GM19099 (cell line): ENCODE measurements around the gene LTO1.

ENCODE experiments used
- POLR2A ChIP-seq: IDR thresholded peaks from 3 replicates; pipeline ENCODE4 v1.6.1; 2011; ENCODE audit warnings: low read depth; ENCODE audit not compliant: insufficient read length; ENCODE audit errors: extremely low read depth

The LTO1 gene

GRCh38 chr11:69648679-69649575, 26.2 kb downstream of the LTO1 start:
- TF ChIP-seq POLR2A, result no peak

DNA sequence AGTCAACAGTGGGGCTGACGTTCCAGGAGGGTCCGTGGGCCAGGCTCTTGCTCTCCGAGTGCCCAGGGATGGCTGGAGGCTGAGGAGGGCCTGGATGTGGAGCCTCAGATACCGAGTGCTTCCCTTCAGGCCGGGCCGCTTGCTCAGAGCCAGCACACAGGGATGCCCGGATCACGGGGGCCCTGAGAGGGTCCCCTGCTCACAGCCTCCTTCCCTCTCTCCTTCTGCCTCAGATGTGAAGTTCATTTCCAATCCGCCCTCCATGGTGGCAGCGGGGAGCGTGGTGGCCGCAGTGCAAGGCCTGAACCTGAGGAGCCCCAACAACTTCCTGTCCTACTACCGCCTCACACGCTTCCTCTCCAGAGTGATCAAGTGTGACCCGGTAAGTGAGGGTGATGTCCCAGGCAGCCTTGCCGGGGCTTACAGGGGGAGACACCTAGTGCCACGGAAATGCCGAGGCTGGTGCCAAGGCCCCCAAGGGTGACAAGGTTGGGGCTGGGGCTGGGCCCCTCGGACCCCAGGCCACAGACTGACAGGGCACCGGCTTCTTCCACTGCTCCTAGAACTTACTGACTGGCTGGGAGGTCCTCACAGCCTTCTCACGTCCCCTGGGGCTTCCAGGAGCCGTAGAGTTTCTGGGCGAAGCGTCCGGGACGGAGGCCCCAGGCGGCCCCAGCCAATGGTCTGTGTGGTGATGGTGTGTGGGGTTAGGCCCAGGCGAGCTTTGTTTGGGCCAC, 27.2 kb downstream of the LTO1 start:
- TF ChIP-seq POLR2A, result no peak

GRCh38 chr11:69647390-69647748, 27.8 kb downstream of the LTO1 start:
- TF ChIP-seq POLR2A, result no peak

GRCh38 chr11:69646493-69647389, 28.4 kb downstream of the LTO1 start:
- no peak for TF ChIP-seq POLR2A

DNA sequence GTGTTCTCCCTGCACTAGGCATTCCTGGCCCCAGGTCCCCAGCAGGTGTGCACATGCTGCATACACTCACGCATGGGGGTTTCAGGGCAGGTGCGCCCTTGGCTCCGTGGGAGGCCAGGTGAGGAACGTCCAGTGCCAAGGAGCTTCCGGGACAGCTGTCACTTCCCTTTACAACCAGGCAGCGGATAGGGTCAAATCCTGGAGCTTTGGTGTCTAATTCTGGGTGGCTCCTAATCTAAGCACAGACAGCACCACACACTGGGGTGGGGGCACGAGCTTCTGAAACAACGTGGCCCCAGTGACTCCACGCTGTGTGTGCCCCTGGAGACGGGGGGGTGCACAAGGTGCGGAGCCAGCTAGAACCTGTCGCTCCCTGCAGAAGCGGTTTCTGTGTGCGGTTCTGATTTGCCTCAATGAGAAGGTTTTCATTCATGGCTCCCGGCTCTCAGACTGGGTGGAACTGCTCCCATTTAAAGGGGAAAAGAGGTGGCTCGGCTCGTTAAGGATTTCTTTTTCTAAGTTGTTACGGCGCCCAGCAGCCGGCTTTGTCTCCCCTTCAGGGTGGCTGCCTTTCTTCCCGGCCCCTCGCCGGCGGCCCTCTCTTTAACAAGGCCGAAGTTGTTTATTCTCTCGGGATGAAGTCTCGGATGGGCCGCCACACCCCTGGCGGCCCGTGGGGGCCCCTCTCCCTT, 29.2 kb downstream of the LTO1 start:
- TF ChIP-seq POLR2A, result no peak

- TF ChIP-seq POLR2A, result no peak
These were observed 30.0 kb downstream of the LTO1 start for GRCh38 chr11:69644962-69645675.

GRCh38 chr11:69644071-69644961, 30.8 kb downstream of the LTO1 start:
- TF ChIP-seq POLR2A, result no peak

DNA sequence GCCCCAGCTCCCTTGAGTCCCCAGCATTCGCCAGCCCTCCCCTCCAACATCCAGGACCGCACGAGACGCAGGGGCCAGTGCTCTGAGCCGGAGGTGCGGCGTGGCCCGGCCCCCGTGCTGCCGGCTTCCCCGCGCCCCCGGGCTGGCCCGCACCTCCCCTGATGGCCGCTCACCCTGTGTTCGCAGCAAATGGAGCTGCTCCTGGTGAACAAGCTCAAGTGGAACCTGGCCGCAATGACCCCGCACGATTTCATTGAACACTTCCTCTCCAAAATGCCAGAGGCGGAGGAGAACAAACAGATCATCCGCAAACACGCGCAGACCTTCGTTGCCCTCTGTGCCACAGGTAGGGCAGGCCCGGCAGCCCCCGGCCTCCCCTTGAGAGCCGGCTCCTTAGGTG, 31.5 kb downstream of the LTO1 start:
- no peak for TF ChIP-seq POLR2A

GRCh38 chr11:69642913-69643632, 32.1 kb downstream of the LTO1 start:
- TF ChIP-seq POLR2A, result no peak

- TF ChIP-seq POLR2A, result no peak
These were observed 32.6 kb downstream of the LTO1 start for GRCh38 chr11:69642549-69642912.

DNA sequence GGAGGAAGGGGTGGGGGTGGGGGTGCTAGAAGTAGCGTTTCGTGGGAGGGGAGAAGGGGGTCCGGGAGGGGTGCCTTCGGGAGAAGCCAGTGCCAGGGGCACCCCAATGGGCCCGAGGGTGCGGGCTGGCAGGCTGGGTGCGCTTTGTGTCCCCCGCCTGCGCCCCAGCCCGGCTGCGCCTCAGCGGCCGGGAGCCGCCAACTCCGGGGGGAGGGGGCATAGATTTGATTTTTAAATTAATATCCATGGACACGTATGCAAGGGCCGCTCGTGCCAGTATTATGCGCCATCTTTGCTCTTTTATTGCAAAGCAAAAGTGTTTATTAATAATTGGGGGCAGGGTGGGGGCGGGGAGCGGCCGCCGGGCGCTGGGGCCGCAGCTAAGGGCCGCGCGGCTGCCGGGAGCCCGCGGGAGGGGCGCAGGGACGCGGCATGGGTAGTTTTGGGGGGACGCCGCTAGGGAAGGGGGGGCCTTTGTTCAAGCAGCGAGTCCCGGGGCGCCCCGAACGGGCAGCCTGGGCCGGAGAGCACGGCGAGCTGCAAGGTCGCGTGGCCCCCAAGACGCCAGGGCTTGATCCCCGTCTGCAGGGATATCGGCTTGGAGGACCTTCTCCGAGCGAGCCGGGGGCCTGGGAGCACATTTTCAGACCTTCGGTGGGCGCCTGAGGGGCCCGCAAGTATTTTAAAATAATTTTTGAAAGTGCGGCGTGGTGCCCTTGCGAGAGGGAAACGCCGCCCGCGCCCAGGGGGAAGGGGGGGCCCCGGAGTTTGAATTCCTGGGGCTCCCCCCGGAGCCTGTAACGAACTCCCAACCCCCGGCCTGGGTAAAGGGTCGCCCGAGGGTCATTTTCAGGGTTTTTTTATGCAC, 33.2 kb downstream of the LTO1 start:
- no peak for TF ChIP-seq POLR2A
